Panc1 (cell line): ENCODE data around the gene PLBD2.

Experiments
- POLR2AphosphoS5 ChIP-seq: IDR thresholded peaks from 2 replicates; pipeline ENCODE4 v1.6.1; 2012; ENCODE audit warnings: mild to moderate bottlenecking, low read depth, low read length, moderate library complexity
- SIN3A ChIP-seq: IDR thresholded peaks from 2 replicates; pipeline ENCODE4 v1.6.1; 2012; ENCODE audit warnings: low read depth, mild to moderate bottlenecking, low read length, moderate library complexity, borderline replicate concordance; ENCODE audit not compliant: insufficient read depth
- TCF7L2 ChIP-seq: IDR thresholded peaks from 2 replicates; pipeline ENCODE4 v1.6.1; 2011; ENCODE audit warnings: mild to moderate bottlenecking, low read depth, low read length, inconsistent platforms
- TF ChIP-seq, protein P1 (sequence below): fragments of 450-650 bp; IDR thresholded peaks from 2 replicates; pipeline ENCODE4 v1.5.1; 2017; ENCODE audit warnings: mild to moderate bottlenecking
- TF ChIP-seq, protein P2 (sequence below), 2 experiments: IDR thresholded peaks; 2 replicates each; pipeline ENCODE4 v1.6.1; 2011 to 2012; ENCODE audit warnings: low read depth in 2 of 2, control low read depth in 1 of 2, low read length in 1 of 2, mild to moderate bottlenecking in 1 of 2, moderate library complexity in 1 of 2; ENCODE audit not compliant: insufficient read depth in 1 of 2

DNA sequence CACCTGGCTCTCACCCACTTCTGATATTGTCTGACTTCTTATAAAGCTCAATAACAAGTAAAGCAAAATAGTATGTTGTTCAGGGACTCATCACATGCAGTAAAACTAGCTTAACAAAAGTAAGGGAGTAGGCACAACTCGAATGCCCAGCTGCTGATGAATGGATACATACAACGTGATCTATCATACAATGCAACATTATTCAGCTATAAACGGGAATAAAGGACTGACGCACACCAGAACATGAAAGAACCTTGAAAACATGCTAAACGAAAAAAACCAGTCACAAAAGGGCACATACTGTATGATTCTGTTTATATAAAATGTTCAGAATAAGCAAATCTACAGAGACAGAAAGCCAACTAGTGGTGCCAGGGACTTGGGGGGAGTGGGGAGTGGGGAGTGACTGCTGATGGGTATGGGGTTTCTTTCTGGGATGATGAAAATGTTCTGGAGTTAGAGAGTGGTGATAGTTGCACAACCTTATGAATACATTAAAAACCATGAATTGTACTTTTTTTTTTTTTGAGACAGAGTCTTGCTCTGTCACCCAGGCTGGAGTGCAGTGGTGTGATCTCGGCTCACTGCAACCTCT is 11.1 kb downstream of the PLBD2 start:
- TF ChIP-seq, protein P1, sequence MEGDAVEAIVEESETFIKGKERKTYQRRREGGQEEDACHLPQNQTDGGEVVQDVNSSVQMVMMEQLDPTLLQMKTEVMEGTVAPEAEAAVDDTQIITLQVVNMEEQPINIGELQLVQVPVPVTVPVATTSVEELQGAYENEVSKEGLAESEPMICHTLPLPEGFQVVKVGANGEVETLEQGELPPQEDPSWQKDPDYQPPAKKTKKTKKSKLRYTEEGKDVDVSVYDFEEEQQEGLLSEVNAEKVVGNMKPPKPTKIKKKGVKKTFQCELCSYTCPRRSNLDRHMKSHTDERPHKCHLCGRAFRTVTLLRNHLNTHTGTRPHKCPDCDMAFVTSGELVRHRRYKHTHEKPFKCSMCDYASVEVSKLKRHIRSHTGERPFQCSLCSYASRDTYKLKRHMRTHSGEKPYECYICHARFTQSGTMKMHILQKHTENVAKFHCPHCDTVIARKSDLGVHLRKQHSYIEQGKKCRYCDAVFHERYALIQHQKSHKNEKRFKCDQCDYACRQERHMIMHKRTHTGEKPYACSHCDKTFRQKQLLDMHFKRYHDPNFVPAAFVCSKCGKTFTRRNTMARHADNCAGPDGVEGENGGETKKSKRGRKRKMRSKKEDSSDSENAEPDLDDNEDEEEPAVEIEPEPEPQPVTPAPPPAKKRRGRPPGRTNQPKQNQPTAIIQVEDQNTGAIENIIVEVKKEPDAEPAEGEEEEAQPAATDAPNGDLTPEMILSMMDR, result no peak
- TF ChIP-seq POLR2AphosphoS5 (no peak), TCF7L2 (no peak), SIN3A (no peak)
- TF ChIP-seq, protein P2, sequence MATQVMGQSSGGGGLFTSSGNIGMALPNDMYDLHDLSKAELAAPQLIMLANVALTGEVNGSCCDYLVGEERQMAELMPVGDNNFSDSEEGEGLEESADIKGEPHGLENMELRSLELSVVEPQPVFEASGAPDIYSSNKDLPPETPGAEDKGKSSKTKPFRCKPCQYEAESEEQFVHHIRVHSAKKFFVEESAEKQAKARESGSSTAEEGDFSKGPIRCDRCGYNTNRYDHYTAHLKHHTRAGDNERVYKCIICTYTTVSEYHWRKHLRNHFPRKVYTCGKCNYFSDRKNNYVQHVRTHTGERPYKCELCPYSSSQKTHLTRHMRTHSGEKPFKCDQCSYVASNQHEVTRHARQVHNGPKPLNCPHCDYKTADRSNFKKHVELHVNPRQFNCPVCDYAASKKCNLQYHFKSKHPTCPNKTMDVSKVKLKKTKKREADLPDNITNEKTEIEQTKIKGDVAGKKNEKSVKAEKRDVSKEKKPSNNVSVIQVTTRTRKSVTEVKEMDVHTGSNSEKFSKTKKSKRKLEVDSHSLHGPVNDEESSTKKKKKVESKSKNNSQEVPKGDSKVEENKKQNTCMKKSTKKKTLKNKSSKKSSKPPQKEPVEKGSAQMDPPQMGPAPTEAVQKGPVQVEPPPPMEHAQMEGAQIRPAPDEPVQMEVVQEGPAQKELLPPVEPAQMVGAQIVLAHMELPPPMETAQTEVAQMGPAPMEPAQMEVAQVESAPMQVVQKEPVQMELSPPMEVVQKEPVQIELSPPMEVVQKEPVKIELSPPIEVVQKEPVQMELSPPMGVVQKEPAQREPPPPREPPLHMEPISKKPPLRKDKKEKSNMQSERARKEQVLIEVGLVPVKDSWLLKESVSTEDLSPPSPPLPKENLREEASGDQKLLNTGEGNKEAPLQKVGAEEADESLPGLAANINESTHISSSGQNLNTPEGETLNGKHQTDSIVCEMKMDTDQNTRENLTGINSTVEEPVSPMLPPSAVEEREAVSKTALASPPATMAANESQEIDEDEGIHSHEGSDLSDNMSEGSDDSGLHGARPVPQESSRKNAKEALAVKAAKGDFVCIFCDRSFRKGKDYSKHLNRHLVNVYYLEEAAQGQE (IDR thresholded peaks at IDR 0.05; ENCODE audit: insufficient read depth in 1 of 2, low read depth in 2 of 2, low read length in 1 of 2), result no peak
